Hepatocyte (in vitro differentiated cells): Measurements from ENCODE around the gene SUPT4H1.

Source experiments
- EZH2 ChIP-seq: fragments of 200-600 bp; sonication (generic); IDR thresholded peaks from 2 replicates; pipeline ENCODE4 v1.6.1; 2016; ENCODE audit warnings: antibody characterized with exemption, mild to moderate bottlenecking, borderline replicate concordance
- EZH2phosphoT487 ChIP-seq: fragments of 200-600 bp; sonication (generic); IDR thresholded peaks from one replicate; pipeline ENCODE4 v1.6.1; 2018; ENCODE audit warnings: antibody characterized with exemption, mild to moderate bottlenecking, low read depth, moderate library complexity; ENCODE audit not compliant: unreplicated experiment, severe bottlenecking
- TF ChIP-seq, protein P1 (sequence below): fragments of 200-600 bp; sonication (generic); IDR thresholded peaks from 2 replicates; pipeline ENCODE4 v1.5.1; 2016; ENCODE audit warnings: antibody characterized with exemption, mild to moderate bottlenecking; ENCODE audit not compliant: poor library complexity

GRCh38 chr17:58335779-58336455 is 16.1 kb downstream of the SUPT4H1 start:
- TF ChIP-seq, protein P1, sequence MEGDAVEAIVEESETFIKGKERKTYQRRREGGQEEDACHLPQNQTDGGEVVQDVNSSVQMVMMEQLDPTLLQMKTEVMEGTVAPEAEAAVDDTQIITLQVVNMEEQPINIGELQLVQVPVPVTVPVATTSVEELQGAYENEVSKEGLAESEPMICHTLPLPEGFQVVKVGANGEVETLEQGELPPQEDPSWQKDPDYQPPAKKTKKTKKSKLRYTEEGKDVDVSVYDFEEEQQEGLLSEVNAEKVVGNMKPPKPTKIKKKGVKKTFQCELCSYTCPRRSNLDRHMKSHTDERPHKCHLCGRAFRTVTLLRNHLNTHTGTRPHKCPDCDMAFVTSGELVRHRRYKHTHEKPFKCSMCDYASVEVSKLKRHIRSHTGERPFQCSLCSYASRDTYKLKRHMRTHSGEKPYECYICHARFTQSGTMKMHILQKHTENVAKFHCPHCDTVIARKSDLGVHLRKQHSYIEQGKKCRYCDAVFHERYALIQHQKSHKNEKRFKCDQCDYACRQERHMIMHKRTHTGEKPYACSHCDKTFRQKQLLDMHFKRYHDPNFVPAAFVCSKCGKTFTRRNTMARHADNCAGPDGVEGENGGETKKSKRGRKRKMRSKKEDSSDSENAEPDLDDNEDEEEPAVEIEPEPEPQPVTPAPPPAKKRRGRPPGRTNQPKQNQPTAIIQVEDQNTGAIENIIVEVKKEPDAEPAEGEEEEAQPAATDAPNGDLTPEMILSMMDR = no peak
- TF ChIP-seq EZH2 = no peak
- TF ChIP-seq EZH2phosphoT487 = no peak
